Naive thymus-derived CD4-positive, alpha-beta T cell (primary cell): ENCODE results near the gene UVRAG. TPM values are rescaled to one million over a fixed set of nuclear protein-coding genes. Genes with fewer than 3 reads are reported as not detected.

Experiments
- ATAC-seq: fragments of 150-1000 bp; cut with Tn5 transposase; 2 replicates; pipeline ENCODE4 v1.10.0; 2021; ENCODE audit warnings: mild to moderate bottlenecking, moderate library complexity
- CTCF ChIA-PET: fragments of 350-600 bp; sonication (Branson Sonifier 250); formaldehyde crosslinking; loops from one replicate; lab custom pipeline; 2021; ENCODE audit warnings: antibody characterized with exemption; lab: Charles Lee
- POLR2A ChIA-PET: fragments of 350-600 bp; sonication (Branson Sonifier 250); formaldehyde crosslinking; loops from one replicate; lab custom pipeline; 2021; ENCODE audit warnings: antibody characterized with exemption, inconsistent platforms; lab: Charles Lee
- DNase-seq, 9 donors: peaks; one replicate each; pipeline versions ENCODE4 v3.0.0 to v3.0.0-alpha.2; 2020 to 2022; ENCODE audit warnings: mixed read lengths in 1 of 9
- H3K27ac ChIP-seq: one replicate; pipeline ENCODE4 v1.7.0; 2013; ENCODE audit warnings: mild to moderate bottlenecking, low read depth, low read length, moderate library complexity
- H3K27me3 ChIP-seq, 2 donors: one replicate each; pipeline ENCODE4 v1.7.0; 2013; ENCODE audit warnings: low read length in 2 of 2, mild to moderate bottlenecking in 2 of 2, moderate library complexity in 2 of 2; ENCODE audit not compliant: control insufficient read depth in 2 of 2, insufficient read depth in 2 of 2
- H3K36me3 ChIP-seq, 3 experiments: 1 replicate in 2 of 3; 2 replicates in 1 of 3; pipeline ENCODE4 v1.7.0; 2013; ENCODE audit warnings: low read length in 3 of 3, mild to moderate bottlenecking in 3 of 3, moderate library complexity in 1 of 3; ENCODE audit not compliant: insufficient read depth in 3 of 3, control insufficient read depth in 2 of 3
- H3K4me1 ChIP-seq, 2 donors: one replicate each; pipeline ENCODE4 v1.7.0; 2013; ENCODE audit warnings: low read length in 2 of 2, mild to moderate bottlenecking in 2 of 2, moderate library complexity in 1 of 2; ENCODE audit not compliant: control insufficient read depth in 2 of 2, insufficient read depth in 2 of 2
- H3K4me3 ChIP-seq: 2 replicates; pipeline ENCODE4 v1.7.0; 2013; ENCODE audit warnings: mild to moderate bottlenecking, low read length
- H3K9me3 ChIP-seq, 3 experiments: 1 replicate in 2 of 3; 2 replicates in 1 of 3; pipeline ENCODE4 v1.7.0; 2013; ENCODE audit warnings: low read length in 3 of 3; ENCODE audit not compliant: control insufficient read depth in 2 of 3
- H3K27ac Mint-ChIP-seq, 9 donors: one replicate each; pipeline ENCODE4 v1.8.0; 2020 to 2022; ENCODE audit warnings: mixed read lengths in 9 of 9, mild to moderate bottlenecking in 8 of 9, moderate library complexity in 5 of 9, inconsistent platforms in 2 of 9
- H3K27me3 Mint-ChIP-seq, 5 donors: one replicate each; pipeline ENCODE4 v1.8.0; 2021 to 2022; ENCODE audit warnings: mixed read lengths in 5 of 5, mild to moderate bottlenecking in 1 of 5
- H3K36me3 Mint-ChIP-seq, 5 donors: one replicate each; pipeline ENCODE4 v1.8.0; 2020 to 2022; ENCODE audit warnings: mixed read lengths in 5 of 5, mild to moderate bottlenecking in 3 of 5, inconsistent platforms in 1 of 5
- H3K4me1 Mint-ChIP-seq, 7 donors: one replicate each; pipeline ENCODE4 v1.8.0; 2020 to 2022; ENCODE audit warnings: mixed read lengths in 7 of 7, mild to moderate bottlenecking in 3 of 7, inconsistent platforms in 1 of 7
- H3K4me3 Mint-ChIP-seq, 10 donors: one replicate each; pipeline ENCODE4 v1.8.0; 2020 to 2022; ENCODE audit warnings: mild to moderate bottlenecking in 10 of 10, mixed read lengths in 10 of 10, moderate library complexity in 6 of 10, inconsistent platforms in 2 of 10
- H3K9me3 Mint-ChIP-seq, 11 donors: one replicate each; pipeline ENCODE4 v1.8.0; 2020 to 2022; ENCODE audit warnings: mixed read lengths in 11 of 11, mild to moderate bottlenecking in 4 of 11, inconsistent platforms in 1 of 11, moderate library complexity in 1 of 11
- intact Hi-C, 2 donors: fragments of 100-400 bp; cut with micrococcal nuclease; formaldehyde crosslinking; loops; one replicate each; pipeline ENCODE4 v1.15.1; 2023
- polyA plus RNA-seq, 2 donors: library from polyadenylated mRNA; unstranded; fragments of 300-500 nt; fragmentation: Illumina TruSeq; gene quantifications; one replicate each; pipeline ENCODE4 v1.2.3, GENCODE V29; 2021
- total RNA-seq, 6 experiments: library from RNA in 5 of 6; stranded (reverse) in 5 of 6; gene quantifications; 1 replicate in 5 of 6; 2 replicates in 1 of 6; pipeline ENCODE4 v1.2.3 and lab custom pipeline; 2021 to 2026

UVRAG gene
- total and polyA plus RNA-seq, 7 experiments from 2014 or later: 12.3 to 46.1 (median 24.6) TPM

DNA sequence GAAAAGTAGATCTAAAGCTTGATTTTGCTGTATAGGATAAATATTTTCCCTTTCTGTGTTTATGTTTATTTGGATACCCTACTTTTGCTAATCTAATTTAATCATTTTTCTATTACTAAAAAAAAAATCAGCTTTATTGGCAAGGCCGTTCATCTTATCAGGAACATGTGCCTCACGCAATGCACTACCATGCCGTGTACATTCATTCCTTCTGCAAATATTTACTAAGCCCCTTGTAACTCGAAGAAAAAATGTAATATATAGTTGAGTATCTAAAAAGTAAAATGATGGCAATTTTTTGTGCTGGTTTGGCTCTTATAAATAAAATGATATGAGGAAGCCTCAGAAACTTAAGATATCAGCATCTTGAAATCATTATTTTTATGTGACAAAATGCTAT, 8.9 kb downstream of the UVRAG start:
- Histone ChIP-seq H3K4me3 (no peak overlapping the region), H3K27ac (no peak overlapping the region), H3K9me3 (no peaks in the 10 kb centered on the region), H3K4me1 (peaks cover 0 to 10% of the 10 kb centered on the region in 2 donors), H3K27me3 (no peaks in the 10 kb centered on the region), H3K36me3 (no peaks in the 10 kb centered on the region)
- ChIA-PET POLR2A (interaction anchor here (0.6 kb wide), 1 partner anchor 8 kb away, joined by 3 read pairs; no protein-coding TSS in a partner anchor), CTCF (interaction anchor here (0.8 kb wide), 1 partner anchor 20 kb away, joined by 4 read pairs; no protein-coding TSS in a partner anchor)
- H3K27ac Mint-ChIP-seq: peak overlapping the region in 2 of 9 donors; percentile 67 to 75
- intact Hi-C loops: loop anchor here in 1 of 2 donors (1.0 kb wide), 1 partner anchor 9 kb away; the partner anchor contains the start of gene UVRAG
- peak overlapping the region in 2 of 10 donors; percentile 8 to 51 for H3K4me3 Mint-ChIP-seq
- H3K4me1 Mint-ChIP-seq: peaks cover 32 to 53% (median 50%) of the 10 kb centered on the region in 7 donors
- peaks cover 0 to 21% (median 9%) of the 10 kb centered on the region in 5 donors for H3K36me3 Mint-ChIP-seq
- DNase-seq (no peak), ATAC-seq (no peak)
- H3K9me3 Mint-ChIP-seq: peaks cover 0 to 2% (median 0%) of the 10 kb centered on the region in 11 donors
- H3K27me3 Mint-ChIP-seq: no peaks in the 10 kb centered on the region

DNA sequence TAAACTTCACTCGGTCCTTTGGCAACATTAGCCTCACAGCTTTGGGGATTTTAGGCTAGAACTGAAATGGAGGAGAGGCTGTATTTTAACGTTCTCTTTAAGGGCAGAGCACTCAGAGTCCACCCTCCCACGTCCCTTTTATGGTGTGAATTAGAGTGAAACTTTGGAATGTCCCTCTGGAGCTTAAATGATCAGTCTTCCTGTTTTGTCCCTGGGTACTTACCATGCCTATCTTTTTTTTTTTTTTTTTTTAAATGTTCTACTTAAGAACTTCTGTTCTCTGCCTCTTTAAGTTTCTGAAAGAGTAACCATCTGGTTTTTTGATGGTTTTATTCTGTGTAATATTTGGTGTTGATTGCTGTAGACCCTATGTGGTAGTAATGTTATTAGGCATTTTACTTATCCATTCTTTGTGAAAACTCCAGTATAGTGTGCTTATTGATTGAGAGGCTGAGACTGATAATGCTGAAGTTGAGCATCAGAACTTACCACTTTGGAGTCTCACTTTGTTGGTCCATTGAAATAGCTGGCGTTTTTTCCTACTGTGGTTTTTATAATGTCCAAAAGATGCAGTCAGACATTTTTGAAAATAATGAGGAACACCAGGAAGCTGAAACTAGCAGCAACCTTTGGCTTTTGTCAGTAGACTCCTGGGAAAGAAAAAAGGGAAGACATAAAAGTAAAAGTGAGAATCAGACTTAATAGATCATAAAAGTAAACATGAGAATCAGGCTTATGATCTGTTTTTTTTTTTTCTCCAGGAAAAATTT, 11.6 kb downstream of the UVRAG start:
- CTCF ChIA-PET: interaction anchor here (0.6 to 1.8 kb wide), 3 partner anchors 15 to 989 kb away, joined by 4 to 7 read pairs (median 6); no protein-coding TSS in a partner anchor
- Histone ChIP-seq H3K4me3 (no peak overlapping the region), H3K27ac (no peak overlapping the region), H3K27me3 (no peaks in the 10 kb centered on the region), H3K4me1 (peaks cover 0 to 10% of the 10 kb centered on the region in 2 donors), H3K9me3 (no peaks in the 10 kb centered on the region), H3K36me3 (no peaks in the 10 kb centered on the region)
- peaks cover 32 to 48% (median 45%) of the 10 kb centered on the region in 7 donors for H3K4me1 Mint-ChIP-seq
- POLR2A ChIA-PET: no interaction called here
- H3K9me3 Mint-ChIP-seq: peaks cover 0 to under 1% (median 0%) of the 10 kb centered on the region in 11 donors
- no peak for DNase-seq
- ATAC-seq: no peak
- no peaks in the 10 kb centered on the region for H3K27me3 Mint-ChIP-seq
- H3K4me3 Mint-ChIP-seq: no peak overlapping the region
- intact Hi-C loops: no loop called here
- H3K27ac Mint-ChIP-seq: peak overlapping the region in 1 of 9 donors; percentile 31
- H3K36me3 Mint-ChIP-seq: peaks cover 0 to 18% (median 10%) of the 10 kb centered on the region in 5 donors

DNA sequence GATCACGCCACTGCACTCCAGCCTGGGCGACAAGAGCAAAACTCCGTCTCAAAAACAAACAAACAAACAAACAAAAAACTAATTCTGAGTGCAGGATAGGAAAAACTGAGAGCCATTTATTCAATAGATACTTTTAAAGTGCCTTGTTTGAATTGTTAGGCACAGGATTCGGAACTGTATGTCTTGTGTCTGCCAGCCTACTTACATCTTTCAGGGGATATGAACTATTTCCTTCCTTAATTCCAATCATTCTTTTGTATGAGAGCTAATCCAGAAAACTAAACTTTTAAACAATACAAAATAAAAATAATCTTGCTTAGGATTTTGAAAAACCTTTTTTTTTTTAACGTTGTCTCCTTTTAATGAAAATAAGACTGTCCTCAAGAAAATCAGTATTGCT, 12.6 kb downstream of the UVRAG start:
- POLR2A ChIA-PET: no interaction called here
- no peak for ATAC-seq

DNA sequence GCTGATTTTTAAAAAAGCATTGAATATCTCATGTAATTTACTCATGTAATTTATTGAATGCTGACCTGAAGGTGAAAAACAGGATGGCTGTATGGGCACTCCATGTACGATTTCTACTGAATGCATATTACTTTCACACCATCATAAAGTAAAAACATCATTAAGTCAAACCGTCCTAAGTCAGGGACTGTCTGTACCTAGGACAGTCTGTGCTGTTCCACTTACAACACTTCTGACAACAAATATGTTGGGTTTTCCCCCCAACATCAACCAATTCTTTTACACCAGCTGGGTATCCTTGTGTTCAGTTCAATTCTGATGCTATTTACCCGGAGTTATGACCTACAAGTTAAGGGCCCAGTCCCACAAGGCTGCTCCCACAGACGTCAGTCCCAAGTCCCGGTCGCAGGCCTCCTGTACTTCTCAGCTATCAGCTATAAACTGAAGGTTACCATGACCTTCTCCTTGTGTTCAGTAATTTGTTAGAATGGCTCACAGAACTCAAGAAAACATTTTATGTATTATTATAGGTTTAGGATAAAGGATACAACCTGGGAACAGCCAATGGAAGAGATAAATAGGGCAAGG, 17.0 kb downstream of the UVRAG start:
- Histone ChIP-seq H3K9me3 (no peaks in the 10 kb centered on the region), H3K27ac (no peak overlapping the region), H3K4me1 (no peaks in the 10 kb centered on the region), H3K4me3 (no peak overlapping the region), H3K27me3 (no peaks in the 10 kb centered on the region), H3K36me3 (no peaks in the 10 kb centered on the region)
- ATAC-seq (no peak), DNase-seq (no peak)
- intact Hi-C loops: no loop called here
- H3K9me3 Mint-ChIP-seq: no peaks in the 10 kb centered on the region
- ChIA-PET CTCF (interaction anchor here (0.7 to 0.9 kb wide), 2 partner anchors 37 to 1424 kb away, joined by 3 read pairs; no protein-coding TSS in a partner anchor), POLR2A (no interaction called here)
- H3K36me3 Mint-ChIP-seq: peaks cover 0 to 15% (median 4%) of the 10 kb centered on the region in 5 donors
- H3K27ac Mint-ChIP-seq: no peak overlapping the region
- H3K27me3 Mint-ChIP-seq: no peaks in the 10 kb centered on the region
- peaks cover 7 to 52% (median 39%) of the 10 kb centered on the region in 7 donors for H3K4me1 Mint-ChIP-seq
- no peak overlapping the region for H3K4me3 Mint-ChIP-seq

More for the DNA sequence above, 12.6 kb downstream of the UVRAG start:
- peaks cover 28 to 43% (median 39%) of the 10 kb centered on the region in 7 donors for H3K4me1 Mint-ChIP-seq
- no peaks in the 10 kb centered on the region for H3K27me3 ChIP-seq
- H3K36me3 Mint-ChIP-seq: peaks cover 0 to 17% (median 6%) of the 10 kb centered on the region in 5 donors
- H3K27ac ChIP-seq: no peak overlapping the region
- no peaks in the 10 kb centered on the region for H3K9me3 Mint-ChIP-seq
- no peaks in the 10 kb centered on the region for H3K9me3 ChIP-seq
- no peak overlapping the region for H3K4me3 Mint-ChIP-seq
- H3K27ac Mint-ChIP-seq: no peak overlapping the region
- H3K36me3 ChIP-seq: no peaks in the 10 kb centered on the region
- H3K4me3 ChIP-seq: no peak overlapping the region
- CTCF ChIA-PET: interaction anchor here (1.0 to 1.8 kb wide), 2 partner anchors 14 to 24 kb away, joined by 4 to 7 read pairs; no protein-coding TSS in a partner anchor
- no peaks in the 10 kb centered on the region for H3K27me3 Mint-ChIP-seq
- DNase-seq: no peak
- H3K4me1 ChIP-seq: peaks cover 0 to 10% of the 10 kb centered on the region in 2 donors
- intact Hi-C loops: no loop called here

DNA sequence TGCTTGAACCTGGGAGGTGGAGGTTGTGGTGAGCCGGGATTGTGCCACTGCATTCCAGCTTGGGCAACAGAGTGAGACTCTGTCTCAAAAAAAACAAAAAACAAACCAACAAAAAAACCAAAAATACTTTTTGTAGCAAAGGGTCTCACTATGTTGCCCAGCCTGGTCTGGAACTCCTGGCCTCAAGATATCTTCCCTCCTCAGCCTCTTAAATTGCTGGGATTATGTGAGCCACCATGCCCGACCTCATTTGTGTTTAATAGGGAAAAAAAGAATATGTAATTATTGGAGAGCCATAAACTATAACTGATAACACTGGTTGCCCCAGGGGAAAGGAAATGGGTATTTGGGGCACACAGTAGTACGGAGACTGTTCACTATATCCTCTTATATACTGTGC, 19.7 kb downstream of the UVRAG start:
- POLR2A ChIA-PET: no interaction called here
- DNase-seq (no peak), ATAC-seq (no peak)
- Histone ChIP-seq H3K4me1 (no peaks in the 10 kb centered on the region), H3K4me3 (no peak overlapping the region), H3K36me3 (no peaks in the 10 kb centered on the region), H3K27ac (no peak overlapping the region), H3K9me3 (no peaks in the 10 kb centered on the region), H3K27me3 (no peaks in the 10 kb centered on the region)
- intact Hi-C loops: no loop called here
- Mint-ChIP-seq H3K27ac (peak overlapping the region in 1 of 9 donors; percentile 3), H3K36me3 (peaks cover 0 to 18% (median 11%) of the 10 kb centered on the region in 5 donors), H3K9me3 (no peaks in the 10 kb centered on the region), H3K27me3 (no peaks in the 10 kb centered on the region), H3K4me3 (no peak overlapping the region), H3K4me1 (peaks cover 6 to 66% (median 43%) of the 10 kb centered on the region in 7 donors)
- CTCF ChIA-PET: interaction anchor here (0.6 kb wide), 1 partner anchor 25 kb away, joined by 3 read pairs; no protein-coding TSS in a partner anchor

DNA sequence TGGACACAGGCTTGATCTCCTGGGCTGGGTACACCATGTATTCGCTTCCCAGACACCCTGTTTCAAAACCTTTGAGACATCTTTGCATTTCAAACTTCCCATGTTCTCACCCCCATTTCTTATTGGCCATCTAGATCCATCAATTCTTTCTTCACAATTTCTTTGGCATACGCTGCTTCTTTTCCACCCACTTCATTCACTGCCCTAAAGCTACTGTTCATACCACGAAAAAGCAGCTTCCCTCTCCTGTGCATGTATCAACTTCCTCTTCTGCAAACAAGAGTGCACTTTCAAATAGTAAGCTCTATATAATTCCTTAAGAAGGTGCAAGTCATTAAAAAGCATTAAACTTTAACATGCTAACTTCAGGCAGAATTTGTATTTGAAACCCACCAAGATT, 21.4 kb downstream of the UVRAG start:
- H3K27ac Mint-ChIP-seq: peak overlapping the region in 2 of 9 donors; percentile 1 to 57
- no peak overlapping the region for H3K4me3 Mint-ChIP-seq
- ChIA-PET POLR2A (no interaction called here), CTCF (no interaction called here)
- H3K27me3 Mint-ChIP-seq: no peaks in the 10 kb centered on the region
- no peaks in the 10 kb centered on the region for H3K9me3 ChIP-seq
- H3K27ac ChIP-seq: no peak overlapping the region
- DNase-seq: no peak
- H3K36me3 ChIP-seq: no peaks in the 10 kb centered on the region
- H3K9me3 Mint-ChIP-seq: no peaks in the 10 kb centered on the region
- peak; percentile 50 for ATAC-seq
- no peaks in the 10 kb centered on the region for H3K27me3 ChIP-seq
- H3K4me1 Mint-ChIP-seq: peaks cover 5 to 72% (median 50%) of the 10 kb centered on the region in 7 donors
- intact Hi-C loops: no loop called here
- H3K4me1 ChIP-seq: no peaks in the 10 kb centered on the region
- H3K4me3 ChIP-seq: no peak overlapping the region
- peaks cover 0 to 13% (median 10%) of the 10 kb centered on the region in 5 donors for H3K36me3 Mint-ChIP-seq
